GM23338 (cell line): ENCODE data around the gene NPSR1. TPM values are rescaled to one million over a fixed set of nuclear protein-coding genes. Genes with fewer than 3 reads are reported as not detected.

Experiments used
- ATAC-seq: fragments of 200-7000 bp; cut with Tn5 transposase; 3 replicates; pipeline ENCODE4 v1.9.1; 2020
- DNase-seq: peaks from one replicate; pipeline ENCODE4 v3.0.0-alpha.2; 2015; ENCODE audit warnings: low spot score
- H2AFZ ChIP-seq: fragments of 200-600 bp; sonication (generic); 2 replicates; pipeline ENCODE4 v1.8.0; 2016; ENCODE audit warnings: antibody characterized with exemption, mild to moderate bottlenecking, moderate library complexity
- H3F3A ChIP-seq: fragments of 200-600 bp; sonication (generic); replicated peaks from 2 replicates; pipeline ENCODE4 v1.8.0; 2017; ENCODE audit warnings: antibody characterized with exemption, mixed run types, low read depth
- H3K27ac ChIP-seq: fragments of 200-600 bp; sonication (generic); 2 replicates; pipeline ENCODE4 v1.6.1; 2016; ENCODE audit warnings: low read depth
- H3K27me3 ChIP-seq: fragments of 200-600 bp; sonication (generic); 2 replicates; pipeline ENCODE4 v1.8.0; 2016; ENCODE audit warnings: mild to moderate bottlenecking, mixed run types, moderate library complexity; ENCODE audit not compliant: insufficient read depth
- H3K36me3 ChIP-seq: fragments of 200-600 bp; sonication (generic); 2 replicates; pipeline ENCODE4 v1.8.0; 2016; ENCODE audit warnings: mild to moderate bottlenecking; ENCODE audit not compliant: insufficient read depth
- H3K4me1 ChIP-seq: fragments of 200-600 bp; sonication (generic); 2 replicates; pipeline ENCODE4 v1.8.0; 2016; ENCODE audit warnings: mild to moderate bottlenecking, moderate library complexity; ENCODE audit not compliant: insufficient read depth
- H3K4me2 ChIP-seq: fragments of 200-600 bp; sonication (generic); 2 replicates; pipeline ENCODE4 v1.7.1; 2017; ENCODE audit warnings: mixed run types
- H3K4me3 ChIP-seq: fragments of 200-600 bp; sonication (generic); 2 replicates; pipeline ENCODE4 v1.6.1; 2016; ENCODE audit warnings: mixed run types
- H3K79me2 ChIP-seq: fragments of 200-600 bp; sonication (generic); replicated peaks from 2 replicates; pipeline ENCODE4 v1.8.0; 2017; ENCODE audit warnings: mild to moderate bottlenecking; ENCODE audit not compliant: insufficient read depth
- H3K9me2 ChIP-seq: fragments of 200-600 bp; sonication (generic); 2 replicates; pipeline ENCODE4 v1.8.0; 2017; ENCODE audit not compliant: insufficient read depth
- H4K20me1 ChIP-seq: fragments of 200-600 bp; sonication (generic); replicated peaks from 2 replicates; pipeline ENCODE4 v1.8.0; 2017; ENCODE audit warnings: mild to moderate bottlenecking; ENCODE audit not compliant: insufficient read depth
- H3K27ac Mint-ChIP-seq: 2 replicates; pipeline ENCODE4 v1.8.0; 2020; ENCODE audit warnings: inconsistent platforms, mild to moderate bottlenecking, moderate library complexity, mixed read lengths
- H3K27me3 Mint-ChIP-seq: 3 replicates; pipeline ENCODE4 v1.8.0; 2022; ENCODE audit warnings: low read depth, mild to moderate bottlenecking, moderate library complexity, mixed read lengths, inconsistent platforms; ENCODE audit not compliant: insufficient read depth, poor library complexity
- H3K36me3 Mint-ChIP-seq: 3 replicates; pipeline ENCODE4 v1.8.0; 2021; ENCODE audit warnings: low read depth, mild to moderate bottlenecking, inconsistent platforms, moderate library complexity, mixed read lengths
- H3K4me1 Mint-ChIP-seq: 3 replicates; pipeline ENCODE4 v1.8.0; 2020; ENCODE audit warnings: mild to moderate bottlenecking, inconsistent platforms, mixed read lengths
- H3K4me3 Mint-ChIP-seq: 3 replicates; pipeline ENCODE4 v1.8.0; 2021; ENCODE audit warnings: moderate library complexity, mild to moderate bottlenecking, inconsistent platforms, mixed read lengths
- H3K9me3 Mint-ChIP-seq: 3 replicates; pipeline ENCODE4 v1.8.0; 2020; ENCODE audit warnings: moderate library complexity, mild to moderate bottlenecking, inconsistent platforms, mixed read lengths
- CREB1 ChIP-seq: fragments of 250-450 bp; sonication (Bioruptor Pico); IDR thresholded peaks from 2 replicates; pipeline ENCODE4 v1.5.0; 2020; ENCODE audit warnings: low read depth, mild to moderate bottlenecking, moderate library complexity
- JUNB ChIP-seq: IDR thresholded peaks from one replicate; pipeline ENCODE4 v1.6.1; 2016; ENCODE audit warnings: antibody characterized with exemption; ENCODE audit not compliant: unreplicated experiment
- NANOG ChIP-seq: IDR thresholded peaks from 2 replicates; pipeline ENCODE4 v1.6.1; 2016; ENCODE audit warnings: antibody characterized with exemption, borderline replicate concordance
- POLR2AphosphoS5 ChIP-seq: IDR thresholded peaks from 2 replicates; pipeline ENCODE4 v1.6.1; 2016; ENCODE audit warnings: antibody characterized with exemption, low read depth
- ZNF331 ChIP-seq: fragments of 250-450 bp; sonication (Bioruptor Pico); IDR thresholded peaks from 2 replicates; pipeline ENCODE4 v1.5.0; 2020; ENCODE audit warnings: low read depth, mild to moderate bottlenecking, moderate library complexity
- polyA plus RNA-seq: library from polyadenylated mRNA; unstranded; fragments of >200 nt; fragmentation: Nextera tagmentation; extraction: Ambion mirVana; gene quantifications from 2 replicates; pipeline ENCODE4 v1.2.1, GENCODE V29; 2016
- total RNA-seq: library from RNA; depleted of rRNA; stranded (reverse); fragments of >200 nt; shearing (Covaris generic); gene quantifications from 2 replicates; pipeline ENCODE4 v1.2.3, GENCODE V29; 2014
- TF ChIP-seq, protein P1 (sequence below), 2 experiments: fragments of 200-600 bp in 1 of 2; sonication (generic) in 1 of 2; conservative IDR thresholded peaks; 2 replicates each; pipeline versions ENCODE4 v1.5.1 to v1.6.1; 2016 to 2017; ENCODE audit warnings: antibody characterized with exemption in 2 of 2, low read depth in 2 of 2, mild to moderate bottlenecking in 2 of 2, moderate library complexity in 1 of 2
- TF ChIP-seq, protein P2 (sequence below): IDR thresholded peaks from one replicate; pipeline ENCODE4 v1.6.1; 2018; ENCODE audit warnings: antibody characterized with exemption; ENCODE audit not compliant: unreplicated experiment
- TF ChIP-seq, protein P3 (sequence below): fragments of 250-450 bp; sonication (Bioruptor Pico); IDR thresholded peaks from 2 replicates; pipeline ENCODE4 v1.5.0; 2020; ENCODE audit warnings: mild to moderate bottlenecking, moderate library complexity

NPSR1 gene
- total and polyA plus RNA-seq, 2 experiments from 2014 or later, result not detected

DNA sequence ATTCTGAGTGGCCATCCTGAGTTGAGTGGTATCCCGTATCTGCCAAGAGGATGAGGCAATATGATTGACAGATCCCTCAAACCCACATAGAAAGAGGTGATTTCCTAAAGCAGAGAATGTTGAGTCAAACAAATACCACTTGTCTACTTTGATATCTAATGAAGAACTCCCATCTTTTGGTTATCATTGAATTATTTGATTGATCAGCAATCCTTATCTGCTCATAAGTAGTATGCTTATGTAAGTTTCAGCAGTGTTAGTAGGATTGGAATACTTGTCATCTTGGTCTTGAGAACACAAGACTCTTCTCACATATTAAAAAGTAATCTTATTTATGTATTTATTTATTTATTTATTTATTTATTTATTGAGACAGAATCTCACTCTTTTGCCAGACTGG lies 231.9 kb downstream of the NPSR1 start:
- Histone ChIP-seq H4K20me1 (no peaks in the 10 kb centered on the region), H3K4me2 (no peak overlapping the region), H3K36me3 (no peaks in the 10 kb centered on the region; the same call in 1 of the 2 replicates), H3K4me1 (no peaks in the 10 kb centered on the region), H3K9me2 (peaks cover 17% of the 10 kb centered on the region), H3K4me3 (no peak overlapping the region), H3K27me3 (no peaks in the 10 kb centered on the region), H3K79me2 (no peaks in the 10 kb centered on the region), H3F3A (no peaks in the 10 kb centered on the region), H3K27ac (no peak overlapping the region), H2AFZ (no peak overlapping the region)
- H3K36me3 Mint-ChIP-seq, result peaks cover 18% of the 10 kb centered on the region
- no peaks in the 10 kb centered on the region for H3K27me3 Mint-ChIP-seq
- H3K27ac Mint-ChIP-seq, result no peak overlapping the region
- H3K4me1 Mint-ChIP-seq, result no peaks in the 10 kb centered on the region
- no peak overlapping the region for H3K4me3 Mint-ChIP-seq
- ATAC-seq (no peak), DNase-seq (no peak)
- no peak for TF ChIP-seq ZNF331 (CRISPR knock-in tag)
- TF ChIP-seq JUNB, result no peak
- no peak for TF ChIP-seq POLR2AphosphoS5
- TF ChIP-seq NANOG, result no peak
- no peak for TF ChIP-seq CREB1
- TF ChIP-seq, protein P1, sequence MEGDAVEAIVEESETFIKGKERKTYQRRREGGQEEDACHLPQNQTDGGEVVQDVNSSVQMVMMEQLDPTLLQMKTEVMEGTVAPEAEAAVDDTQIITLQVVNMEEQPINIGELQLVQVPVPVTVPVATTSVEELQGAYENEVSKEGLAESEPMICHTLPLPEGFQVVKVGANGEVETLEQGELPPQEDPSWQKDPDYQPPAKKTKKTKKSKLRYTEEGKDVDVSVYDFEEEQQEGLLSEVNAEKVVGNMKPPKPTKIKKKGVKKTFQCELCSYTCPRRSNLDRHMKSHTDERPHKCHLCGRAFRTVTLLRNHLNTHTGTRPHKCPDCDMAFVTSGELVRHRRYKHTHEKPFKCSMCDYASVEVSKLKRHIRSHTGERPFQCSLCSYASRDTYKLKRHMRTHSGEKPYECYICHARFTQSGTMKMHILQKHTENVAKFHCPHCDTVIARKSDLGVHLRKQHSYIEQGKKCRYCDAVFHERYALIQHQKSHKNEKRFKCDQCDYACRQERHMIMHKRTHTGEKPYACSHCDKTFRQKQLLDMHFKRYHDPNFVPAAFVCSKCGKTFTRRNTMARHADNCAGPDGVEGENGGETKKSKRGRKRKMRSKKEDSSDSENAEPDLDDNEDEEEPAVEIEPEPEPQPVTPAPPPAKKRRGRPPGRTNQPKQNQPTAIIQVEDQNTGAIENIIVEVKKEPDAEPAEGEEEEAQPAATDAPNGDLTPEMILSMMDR (conservative IDR thresholded peaks at IDR 0.05; ENCODE audit: low read depth in 2 of 2), result no peak
- TF ChIP-seq, protein P2, sequence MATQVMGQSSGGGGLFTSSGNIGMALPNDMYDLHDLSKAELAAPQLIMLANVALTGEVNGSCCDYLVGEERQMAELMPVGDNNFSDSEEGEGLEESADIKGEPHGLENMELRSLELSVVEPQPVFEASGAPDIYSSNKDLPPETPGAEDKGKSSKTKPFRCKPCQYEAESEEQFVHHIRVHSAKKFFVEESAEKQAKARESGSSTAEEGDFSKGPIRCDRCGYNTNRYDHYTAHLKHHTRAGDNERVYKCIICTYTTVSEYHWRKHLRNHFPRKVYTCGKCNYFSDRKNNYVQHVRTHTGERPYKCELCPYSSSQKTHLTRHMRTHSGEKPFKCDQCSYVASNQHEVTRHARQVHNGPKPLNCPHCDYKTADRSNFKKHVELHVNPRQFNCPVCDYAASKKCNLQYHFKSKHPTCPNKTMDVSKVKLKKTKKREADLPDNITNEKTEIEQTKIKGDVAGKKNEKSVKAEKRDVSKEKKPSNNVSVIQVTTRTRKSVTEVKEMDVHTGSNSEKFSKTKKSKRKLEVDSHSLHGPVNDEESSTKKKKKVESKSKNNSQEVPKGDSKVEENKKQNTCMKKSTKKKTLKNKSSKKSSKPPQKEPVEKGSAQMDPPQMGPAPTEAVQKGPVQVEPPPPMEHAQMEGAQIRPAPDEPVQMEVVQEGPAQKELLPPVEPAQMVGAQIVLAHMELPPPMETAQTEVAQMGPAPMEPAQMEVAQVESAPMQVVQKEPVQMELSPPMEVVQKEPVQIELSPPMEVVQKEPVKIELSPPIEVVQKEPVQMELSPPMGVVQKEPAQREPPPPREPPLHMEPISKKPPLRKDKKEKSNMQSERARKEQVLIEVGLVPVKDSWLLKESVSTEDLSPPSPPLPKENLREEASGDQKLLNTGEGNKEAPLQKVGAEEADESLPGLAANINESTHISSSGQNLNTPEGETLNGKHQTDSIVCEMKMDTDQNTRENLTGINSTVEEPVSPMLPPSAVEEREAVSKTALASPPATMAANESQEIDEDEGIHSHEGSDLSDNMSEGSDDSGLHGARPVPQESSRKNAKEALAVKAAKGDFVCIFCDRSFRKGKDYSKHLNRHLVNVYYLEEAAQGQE, result no peak
- TF ChIP-seq, protein P3, sequence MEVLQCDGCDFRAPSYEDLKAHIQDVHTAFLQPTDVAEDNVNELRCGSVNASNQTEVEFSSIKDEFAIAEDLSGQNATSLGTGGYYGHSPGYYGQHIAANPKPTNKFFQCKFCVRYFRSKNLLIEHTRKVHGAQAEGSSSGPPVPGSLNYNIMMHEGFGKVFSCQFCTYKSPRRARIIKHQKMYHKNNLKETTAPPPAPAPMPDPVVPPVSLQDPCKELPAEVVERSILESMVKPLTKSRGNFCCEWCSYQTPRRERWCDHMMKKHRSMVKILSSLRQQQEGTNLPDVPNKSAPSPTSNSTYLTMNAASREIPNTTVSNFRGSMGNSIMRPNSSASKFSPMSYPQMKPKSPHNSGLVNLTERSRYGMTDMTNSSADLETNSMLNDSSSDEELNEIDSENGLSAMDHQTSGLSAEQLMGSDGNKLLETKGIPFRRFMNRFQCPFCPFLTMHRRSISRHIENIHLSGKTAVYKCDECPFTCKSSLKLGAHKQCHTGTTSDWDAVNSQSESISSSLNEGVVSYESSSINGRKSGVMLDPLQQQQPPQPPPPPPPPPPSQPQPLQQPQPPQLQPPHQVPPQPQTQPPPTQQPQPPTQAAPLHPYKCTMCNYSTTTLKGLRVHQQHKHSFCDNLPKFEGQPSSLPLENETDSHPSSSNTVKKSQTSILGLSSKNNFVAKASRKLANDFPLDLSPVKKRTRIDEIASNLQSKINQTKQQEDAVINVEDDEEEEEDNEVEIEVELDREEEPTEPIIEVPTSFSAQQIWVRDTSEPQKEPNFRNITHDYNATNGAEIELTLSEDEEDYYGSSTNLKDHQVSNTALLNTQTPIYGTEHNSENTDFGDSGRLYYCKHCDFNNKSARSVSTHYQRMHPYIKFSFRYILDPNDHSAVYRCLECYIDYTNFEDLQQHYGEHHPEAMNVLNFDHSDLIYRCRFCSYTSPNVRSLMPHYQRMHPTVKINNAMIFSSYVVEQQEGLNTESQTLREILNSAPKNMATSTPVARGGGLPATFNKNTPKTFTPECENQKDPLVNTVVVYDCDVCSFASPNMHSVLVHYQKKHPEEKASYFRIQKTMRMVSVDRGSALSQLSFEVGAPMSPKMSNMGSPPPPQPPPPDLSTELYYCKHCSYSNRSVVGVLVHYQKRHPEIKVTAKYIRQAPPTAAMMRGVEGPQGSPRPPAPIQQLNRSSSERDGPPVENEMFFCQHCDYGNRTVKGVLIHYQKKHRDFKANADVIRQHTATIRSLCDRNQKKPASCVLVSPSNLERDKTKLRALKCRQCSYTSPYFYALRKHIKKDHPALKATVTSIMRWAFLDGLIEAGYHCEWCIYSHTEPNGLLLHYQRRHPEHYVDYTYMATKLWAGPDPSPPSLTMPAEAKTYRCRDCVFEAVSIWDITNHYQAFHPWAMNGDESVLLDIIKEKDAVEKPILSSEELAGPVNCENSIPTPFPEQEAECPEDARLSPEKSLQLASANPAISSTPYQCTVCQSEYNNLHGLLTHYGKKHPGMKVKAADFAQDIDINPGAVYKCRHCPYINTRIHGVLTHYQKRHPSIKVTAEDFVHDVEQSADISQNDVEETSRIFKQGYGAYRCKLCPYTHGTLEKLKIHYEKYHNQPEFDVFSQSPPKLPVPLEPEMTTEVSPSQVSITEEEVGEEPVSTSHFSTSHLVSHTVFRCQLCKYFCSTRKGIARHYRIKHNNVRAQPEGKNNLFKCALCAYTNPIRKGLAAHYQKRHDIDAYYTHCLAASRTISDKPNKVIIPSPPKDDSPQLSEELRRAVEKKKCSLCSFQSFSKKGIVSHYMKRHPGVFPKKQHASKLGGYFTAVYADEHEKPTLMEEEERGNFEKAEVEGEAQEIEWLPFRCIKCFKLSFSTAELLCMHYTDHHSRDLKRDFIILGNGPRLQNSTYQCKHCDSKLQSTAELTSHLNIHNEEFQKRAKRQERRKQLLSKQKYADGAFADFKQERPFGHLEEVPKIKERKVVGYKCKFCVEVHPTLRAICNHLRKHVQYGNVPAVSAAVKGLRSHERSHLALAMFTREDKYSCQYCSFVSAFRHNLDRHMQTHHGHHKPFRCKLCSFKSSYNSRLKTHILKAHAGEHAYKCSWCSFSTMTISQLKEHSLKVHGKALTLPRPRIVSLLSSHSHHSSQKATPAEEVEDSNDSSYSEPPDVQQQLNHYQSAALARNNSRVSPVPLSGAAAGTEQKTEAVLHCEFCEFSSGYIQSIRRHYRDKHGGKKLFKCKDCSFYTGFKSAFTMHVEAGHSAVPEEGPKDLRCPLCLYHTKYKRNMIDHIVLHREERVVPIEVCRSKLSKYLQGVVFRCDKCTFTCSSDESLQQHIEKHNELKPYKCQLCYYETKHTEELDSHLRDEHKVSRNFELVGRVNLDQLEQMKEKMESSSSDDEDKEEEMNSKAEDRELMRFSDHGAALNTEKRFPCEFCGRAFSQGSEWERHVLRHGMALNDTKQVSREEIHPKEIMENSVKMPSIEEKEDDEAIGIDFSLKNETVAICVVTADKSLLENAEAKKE (CRISPR knock-in tag), result no peak
- H3K9me3 Mint-ChIP-seq, result peaks cover 30% of the 10 kb centered on the region
